PC-9 (cell line): ENCODE results near the gene KIF6. TPM values are rescaled to one million over a fixed set of nuclear protein-coding genes. Genes with fewer than 3 reads are reported as not detected.

Source experiments
- BruUV-seq: library from RNA; stranded (reverse); fragments of 400-500 nt; replicated peaks from 2 replicates; lab custom pipeline; 2021; lab: Mats Ljungman, UMichigan
- CTCF ChIA-PET: fragments of 300-600 bp; sonication (Branson Sonifier 250); formaldehyde crosslinking; loops from one replicate; lab custom pipeline; 2022; ENCODE audit warnings: antibody characterized with exemption; lab: Charles Lee
- POLR2A ChIA-PET: fragments of 300-600 bp; sonication (Branson Sonifier 250); formaldehyde crosslinking; loops from one replicate; lab custom pipeline; 2022; ENCODE audit warnings: antibody characterized with exemption; ENCODE audit not compliant: unreplicated experiment; lab: Charles Lee
- DNase-seq, 2 experiments: peaks; one replicate each; pipeline versions ENCODE4 v3.0.0 to v3.0.0-alpha.2; 2015 to 2022; ENCODE audit warnings: mixed read lengths in 1 of 2
- H2AFZ ChIP-seq: fragments of 200-600 bp; sonication (generic); 2 replicates; pipeline ENCODE4 v1.8.1; 2017; ENCODE audit warnings: antibody characterized with exemption
- H3F3A ChIP-seq: fragments of 200-600 bp; sonication (generic); 2 replicates; pipeline ENCODE4 v1.8.1; 2017; ENCODE audit warnings: antibody characterized with exemption, mild to moderate bottlenecking, low read depth; ENCODE audit not compliant: insufficient read depth
- H3K27ac ChIP-seq: fragments of 200-600 bp; sonication (generic); 2 replicates; pipeline ENCODE4 v1.6.1; 2016; ENCODE audit warnings: mixed run types
- H3K27me3 ChIP-seq: fragments of 200-600 bp; sonication (generic); 2 replicates; pipeline ENCODE4 v1.6.1; 2016; ENCODE audit warnings: low read depth, mixed run types; ENCODE audit not compliant: insufficient read depth
- H3K36me3 ChIP-seq: fragments of 200-600 bp; sonication (generic); 2 replicates; pipeline ENCODE4 v1.6.1; 2016; ENCODE audit warnings: low read depth, mixed run types
- H3K4me1 ChIP-seq: fragments of 200-600 bp; sonication (generic); replicated peaks from 2 replicates; pipeline ENCODE4 v1.6.1; 2016; ENCODE audit warnings: mixed run types; ENCODE audit not compliant: insufficient read depth
- H3K4me2 ChIP-seq: fragments of 200-600 bp; sonication (generic); 2 replicates; pipeline ENCODE4 v1.6.1; 2017; ENCODE audit warnings: mixed run types
- H3K4me3 ChIP-seq: fragments of 200-600 bp; sonication (generic); 2 replicates; pipeline ENCODE4 v1.6.1; 2016; ENCODE audit warnings: mixed run types
- H3K79me2 ChIP-seq: fragments of 200-600 bp; sonication (generic); 2 replicates; pipeline ENCODE4 v1.6.1; 2017; ENCODE audit warnings: low read depth, mixed run types
- H3K9me2 ChIP-seq: fragments of 200-600 bp; sonication (generic); 2 replicates; pipeline ENCODE4 v1.8.1; 2017; ENCODE audit warnings: mild to moderate bottlenecking; ENCODE audit not compliant: insufficient read depth
- H3K9me3 ChIP-seq: fragments of 200-600 bp; sonication (generic); 2 replicates; pipeline ENCODE4 v1.8.1; 2016; ENCODE audit warnings: low read depth; ENCODE audit not compliant: insufficient read depth
- H4K20me1 ChIP-seq: fragments of 200-600 bp; sonication (generic); 2 replicates; pipeline ENCODE4 v1.8.1; 2017; ENCODE audit not compliant: insufficient read depth
- EZH2 ChIP-seq: fragments of 200-600 bp; sonication (generic); IDR thresholded peaks from 2 replicates; pipeline ENCODE4 v1.8.0; 2017; ENCODE audit warnings: antibody characterized with exemption, low read depth
- intact Hi-C: fragments of 100-400 bp; cut with micrococcal nuclease; formaldehyde crosslinking; loops from one replicate; pipeline ENCODE4 v1.10.0; 2022; ENCODE audit not compliant: unreplicated experiment
- total RNA-seq: library from RNA; stranded (reverse); gene quantifications from 2 replicates; pipeline ENCODE4 v1.2.3, GENCODE V29; 2021
- TF ChIP-seq, protein P1 (sequence below): fragments of 200-600 bp; sonication (generic); conservative IDR thresholded peaks from 2 replicates; pipeline ENCODE4 v1.6.1; 2017; ENCODE audit warnings: mixed run types, antibody characterized with exemption, mild to moderate bottlenecking, moderate library complexity

Gene KIF6
- total RNA-seq, 1 experiment from 2014 or later: not detected

DNA sequence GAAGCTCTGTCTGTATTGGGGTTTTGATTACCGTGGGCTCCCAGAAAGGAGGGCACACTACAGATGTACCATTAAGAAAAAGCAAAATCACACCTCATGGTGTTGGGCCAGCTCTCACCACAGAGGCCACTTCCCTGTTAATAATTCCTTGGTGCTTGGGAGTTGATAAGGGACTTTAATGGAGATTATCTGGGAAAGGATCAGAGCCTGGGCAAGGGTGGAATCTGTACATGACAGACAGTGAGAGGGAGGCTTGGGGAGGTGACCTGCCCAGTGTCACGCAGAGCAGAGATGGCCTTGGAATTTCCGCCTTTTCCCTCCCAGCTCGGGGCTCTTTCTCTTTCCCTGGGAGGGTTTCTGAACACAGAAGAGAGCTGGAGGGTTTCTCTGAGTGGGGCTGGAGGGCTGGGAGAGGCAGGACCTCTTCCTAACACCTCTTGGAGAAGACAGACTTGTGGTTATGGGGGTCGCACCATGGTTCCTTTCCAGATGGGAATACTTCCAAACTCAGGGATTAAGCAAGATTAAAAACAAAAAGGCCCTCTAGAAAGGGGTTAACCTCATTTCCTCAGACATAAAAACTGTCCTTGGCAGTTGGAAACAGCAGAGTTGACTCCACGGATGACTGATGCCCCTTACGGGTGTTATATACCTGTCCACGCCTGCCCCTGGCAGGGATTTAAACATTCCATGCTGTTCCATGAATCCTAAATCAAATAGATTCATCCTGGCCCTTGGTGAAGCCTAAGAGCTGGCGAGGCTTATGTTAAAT, 385.9 kb downstream of the KIF6 start:
- no peak overlapping the region for H3K4me3 ChIP-seq
- H4K20me1 ChIP-seq: no peaks in the 10 kb centered on the region
- H3K27me3 ChIP-seq: peaks cover 77% of the 10 kb centered on the region
- no peaks in the 10 kb centered on the region for H3K4me1 ChIP-seq
- no peaks in the 10 kb centered on the region for H3K79me2 ChIP-seq
- no peak overlapping the region for H3K4me2 ChIP-seq
- no peak overlapping the region for H3K27ac ChIP-seq
- DNase-seq: no peak
- no peak for TF ChIP-seq EZH2
- TF ChIP-seq, protein P1, sequence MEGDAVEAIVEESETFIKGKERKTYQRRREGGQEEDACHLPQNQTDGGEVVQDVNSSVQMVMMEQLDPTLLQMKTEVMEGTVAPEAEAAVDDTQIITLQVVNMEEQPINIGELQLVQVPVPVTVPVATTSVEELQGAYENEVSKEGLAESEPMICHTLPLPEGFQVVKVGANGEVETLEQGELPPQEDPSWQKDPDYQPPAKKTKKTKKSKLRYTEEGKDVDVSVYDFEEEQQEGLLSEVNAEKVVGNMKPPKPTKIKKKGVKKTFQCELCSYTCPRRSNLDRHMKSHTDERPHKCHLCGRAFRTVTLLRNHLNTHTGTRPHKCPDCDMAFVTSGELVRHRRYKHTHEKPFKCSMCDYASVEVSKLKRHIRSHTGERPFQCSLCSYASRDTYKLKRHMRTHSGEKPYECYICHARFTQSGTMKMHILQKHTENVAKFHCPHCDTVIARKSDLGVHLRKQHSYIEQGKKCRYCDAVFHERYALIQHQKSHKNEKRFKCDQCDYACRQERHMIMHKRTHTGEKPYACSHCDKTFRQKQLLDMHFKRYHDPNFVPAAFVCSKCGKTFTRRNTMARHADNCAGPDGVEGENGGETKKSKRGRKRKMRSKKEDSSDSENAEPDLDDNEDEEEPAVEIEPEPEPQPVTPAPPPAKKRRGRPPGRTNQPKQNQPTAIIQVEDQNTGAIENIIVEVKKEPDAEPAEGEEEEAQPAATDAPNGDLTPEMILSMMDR: no peak
- H3K9me3 ChIP-seq: no peaks in the 10 kb centered on the region
- H3K9me2 ChIP-seq: no peaks in the 10 kb centered on the region
- BruUV-seq: no TSS peak
- no peak overlapping the region for H2AFZ ChIP-seq
- intact Hi-C loops: no loop called here
- H3K36me3 ChIP-seq: no peaks in the 10 kb centered on the region
- no peaks in the 10 kb centered on the region for H3F3A ChIP-seq
- ChIA-PET POLR2A (no interaction called here), CTCF (no interaction called here)

DNA sequence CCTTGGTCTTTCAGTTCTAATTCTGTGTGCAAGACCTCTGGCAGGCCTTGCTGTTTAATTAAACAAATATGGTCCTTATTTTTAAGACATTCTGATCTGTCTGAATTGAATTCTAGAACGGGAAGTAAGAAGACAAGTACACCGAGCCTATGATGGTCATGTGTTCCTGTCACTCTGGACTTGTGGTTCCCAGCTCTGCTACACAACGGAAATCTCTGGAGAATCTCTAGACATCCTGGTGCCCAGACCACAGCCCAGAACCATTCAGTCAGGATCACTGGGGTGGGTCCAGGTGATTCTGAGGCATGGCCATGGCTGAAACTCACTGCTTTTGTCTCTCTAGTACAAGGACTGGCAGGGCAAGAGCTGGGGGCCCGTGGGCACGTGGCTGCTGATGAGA, 386.8 kb downstream of the KIF6 start:
- Histone ChIP-seq H3K27me3 (peaks cover 80% of the 10 kb centered on the region), H3K4me3 (no peak overlapping the region), H3K36me3 (no peaks in the 10 kb centered on the region), H2AFZ (no peak overlapping the region), H3K4me2 (no peak overlapping the region), H3K27ac (no peak overlapping the region), H3K4me1 (no peaks in the 10 kb centered on the region), H3F3A (no peaks in the 10 kb centered on the region), H3K9me2 (no peaks in the 10 kb centered on the region), H4K20me1 (no peaks in the 10 kb centered on the region), H3K9me3 (no peaks in the 10 kb centered on the region), H3K79me2 (no peaks in the 10 kb centered on the region)
- no peak for DNase-seq
- POLR2A ChIA-PET: no interaction called here
- intact Hi-C loops: no loop called here
- CTCF ChIA-PET: no interaction called here
- TF ChIP-seq EZH2: no peak
- TF ChIP-seq, protein P1: no peak
- no TSS peak for BruUV-seq

DNA sequence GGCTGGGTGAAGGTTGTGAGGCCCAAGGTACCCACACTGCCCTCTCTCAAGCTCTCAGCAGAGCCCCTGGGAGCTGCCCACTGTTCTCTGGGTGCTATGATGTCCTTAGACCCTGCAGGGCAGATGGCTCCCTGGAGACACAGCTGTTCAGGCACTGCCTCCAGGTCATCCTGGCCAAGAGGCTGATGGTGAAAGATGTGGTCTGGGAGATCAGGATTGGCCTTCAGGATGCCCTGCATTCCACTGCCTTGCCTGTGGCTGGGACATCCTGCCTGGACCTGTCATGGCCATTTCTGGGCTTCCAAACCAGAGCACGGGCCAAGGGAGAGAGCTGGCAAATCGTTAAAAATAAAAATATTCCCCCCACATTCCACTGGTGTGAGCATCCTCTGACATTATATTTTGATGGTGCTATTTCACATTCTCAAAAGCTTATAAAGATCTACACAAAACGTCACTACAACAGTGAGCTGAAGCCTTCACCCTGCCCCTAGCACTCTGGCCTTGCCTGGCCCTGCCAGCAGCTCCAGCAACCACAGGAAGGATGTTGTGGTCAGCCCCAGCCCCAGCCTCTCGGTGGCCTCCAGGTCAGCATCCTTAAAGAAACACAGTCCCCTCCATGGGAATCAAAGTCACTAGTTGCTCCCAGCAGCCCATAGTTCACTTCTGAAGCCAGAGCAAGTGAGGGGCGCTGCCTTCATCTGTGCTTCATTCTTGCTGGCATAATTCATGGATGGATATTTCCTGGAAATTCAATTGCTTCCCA, 389.2 kb downstream of the KIF6 start:
- POLR2A ChIA-PET: no interaction called here
- DNase-seq: no peak
- no peaks in the 10 kb centered on the region for H4K20me1 ChIP-seq
- CTCF ChIA-PET: no interaction called here
- no peak overlapping the region for H2AFZ ChIP-seq
- H3F3A ChIP-seq: no peaks in the 10 kb centered on the region
- H3K9me2 ChIP-seq: no peaks in the 10 kb centered on the region
- peaks cover 85% of the 10 kb centered on the region for H3K27me3 ChIP-seq
- no peaks in the 10 kb centered on the region for H3K79me2 ChIP-seq
- H3K4me2 ChIP-seq: no peak overlapping the region
- no peaks in the 10 kb centered on the region for H3K4me1 ChIP-seq
- TF ChIP-seq EZH2: no peak
- TF ChIP-seq, protein P1: no peak
- no peaks in the 10 kb centered on the region for H3K9me3 ChIP-seq
- H3K36me3 ChIP-seq: no peaks in the 10 kb centered on the region
- no peak overlapping the region for H3K4me3 ChIP-seq
- no peak overlapping the region for H3K27ac ChIP-seq
- intact Hi-C loops: no loop called here
- no TSS peak for BruUV-seq
